GM18907 (cell line): ENCODE measurements around the gene FARS2.

Experiments
- ATAC-seq: cut with Tn5 transposase; IDR thresholded peaks from one replicate; pipeline ENCODE4 v1.9.1; 2021; ENCODE audit warnings: mild to moderate bottlenecking, moderate library complexity; ENCODE audit not compliant: unreplicated experiment

Gene FARS2

GRCh38 chr6:5316951-5317350, 55.6 kb downstream of the FARS2 start:
- no peak for ATAC-seq

- ATAC-seq, result no peak
These were observed 57.4 kb downstream of the FARS2 start for GRCh38 chr6:5318617-5319272.

- no peak for ATAC-seq
These were observed 62.7 kb downstream of the FARS2 start for GRCh38 chr6:5323979-5324378.

- no peak for ATAC-seq
These were observed 63.9 kb downstream of the FARS2 start for GRCh38 chr6:5325173-5325572.

- ATAC-seq, result no peak
These were observed 64.8 kb downstream of the FARS2 start for GRCh38 chr6:5326022-5326641.

- no peak for ATAC-seq
These were observed 67.5 kb downstream of the FARS2 start for GRCh38 chr6:5328800-5329199.

GRCh38 chr6:5331845-5332442, 70.6 kb downstream of the FARS2 start:
- no peak for ATAC-seq

- no peak for ATAC-seq
These were observed 72.3 kb downstream of the FARS2 start for GRCh38 chr6:5333658-5334057.

- no peak for ATAC-seq
These were observed 73.0 kb downstream of the FARS2 start for GRCh38 chr6:5334341-5334740.

GRCh38 chr6:5335020-5335419, 73.7 kb downstream of the FARS2 start:
- ATAC-seq, result peak; percentile 48

GRCh38 chr6:5337573-5337972, 76.3 kb downstream of the FARS2 start:
- ATAC-seq, result no peak

- ATAC-seq, result no peak
These were observed 77.1 kb downstream of the FARS2 start for GRCh38 chr6:5338177-5338960.

- ATAC-seq, result no peak
These were observed 78.5 kb downstream of the FARS2 start for GRCh38 chr6:5339786-5340185.

- no peak for ATAC-seq
These were observed 80.5 kb downstream of the FARS2 start for GRCh38 chr6:5341845-5342244.

- no peak for ATAC-seq
These were observed 82.7 kb downstream of the FARS2 start for GRCh38 chr6:5343998-5344397.

GRCh38 chr6:5345324-5345723, 84.0 kb downstream of the FARS2 start:
- no peak for ATAC-seq

GRCh38 chr6:5351552-5352210, 90.4 kb downstream of the FARS2 start:
- no peak for ATAC-seq

GRCh38 chr6:5353971-5354370, 92.7 kb downstream of the FARS2 start:
- ATAC-seq, result no peak

GRCh38 chr6:5357486-5357885, 96.2 kb downstream of the FARS2 start:
- ATAC-seq, result no peak

- no peak for ATAC-seq
These were observed 98.1 kb downstream of the FARS2 start for GRCh38 chr6:5359417-5359816.

- ATAC-seq, result no peak
These were observed 100.1 kb downstream of the FARS2 start for GRCh38 chr6:5361396-5361795.
